ENCODE data around the gene PDE8B. TPM values are rescaled to one million over a fixed set of nuclear protein-coding genes. Genes with fewer than 3 reads are reported as not detected.

Gene PDE8B
- total and polyA plus RNA-seq, 11 donors, result 1.1 to 9.3 (median 3.4) TPM

GRCh38 chr5:77302653-77303052, 92.2 kb downstream of the PDE8B start:
- WGBS, 4 donors, result 90 to 95% (median 92%) methylated on average over 3 of the region's 3 CpGs
- Histone ChIP-seq H3K27me3 (no peaks in the 10 kb centered on the region), H3K27ac (no peak overlapping the region), H3K4me1 (peaks cover 0 to 17% (median 0%) of the 10 kb centered on the region in 12 donors), H3K9me3 (no peaks in the 10 kb centered on the region), H3K36me3 (no peaks in the 10 kb centered on the region), H3K4me3 (no peak overlapping the region)
- DNase-seq (no peak), ATAC-seq (no peak)
- intact Hi-C loops (cut with DNase I), result no loop called here
- TF ChIP-seq CTCF (IDR thresholded peaks at IDR 0.05) (no peak), POLR2A (IDR thresholded peaks at IDR 0.05) (no peak)

GRCh38 chr5:77304388-77304787, 93.9 kb downstream of the PDE8B start:
- intact Hi-C loops (cut with DNase I), result no loop called here
- WGBS, 4 donors, result 88 to 95% (median 91%) methylated on average over 1 of the region's 1 CpG
- no peak overlapping the region for H3K27ac ChIP-seq
- ATAC-seq (no peak), DNase-seq (no peak)
- no peak overlapping the region for H3K4me3 ChIP-seq
- no peaks in the 10 kb centered on the region for H3K9me3 ChIP-seq
- no peaks in the 10 kb centered on the region for H3K27me3 ChIP-seq
- TF ChIP-seq POLR2A (IDR thresholded peaks at IDR 0.05) (no peak), CTCF (IDR thresholded peaks at IDR 0.05) (no peak)
- H3K36me3 ChIP-seq, result no peaks in the 10 kb centered on the region
- peaks cover 0 to 17% (median 0%) of the 10 kb centered on the region in 12 donors for H3K4me1 ChIP-seq

- Histone ChIP-seq H3K4me1 (peaks cover 0 to 17% (median 0%) of the 10 kb centered on the region in 12 donors), H3K36me3 (no peaks in the 10 kb centered on the region), H3K27ac (peak overlapping the region in 1 of 12 donors; percentile 67), H3K27me3 (no peaks in the 10 kb centered on the region), H3K9me3 (no peaks in the 10 kb centered on the region), H3K4me3 (no peak overlapping the region)
- ATAC-seq (peak in 2 of 4 donors; percentile 24), DNase-seq (no peak)
- intact Hi-C loops (cut with DNase I), result no loop called here
- TF ChIP-seq POLR2A (IDR thresholded peaks at IDR 0.05), result no peak
- no peak for TF ChIP-seq CTCF (IDR thresholded peaks at IDR 0.05)
- 68 to 92% (median 74%) methylated on average over 2 of the region's 2 CpGs for WGBS, 4 donors
Measured at GRCh38 chr5:77305222-77305846, 94.9 kb downstream of the PDE8B start.

- no peaks in the 10 kb centered on the region for H3K9me3 ChIP-seq
- H3K27me3 ChIP-seq, result no peaks in the 10 kb centered on the region
- H3K4me3 ChIP-seq, result no peak overlapping the region
- peak overlapping the region in 1 of 12 donors; percentile 67 for H3K27ac ChIP-seq
- peaks cover 0 to 17% (median 0%) of the 10 kb centered on the region in 12 donors for H3K4me1 ChIP-seq
- 77 to 88% (median 81%) methylated on average over 3 of the region's 3 CpGs for WGBS, 4 donors
- intact Hi-C loops (cut with DNase I), result no loop called here
- ATAC-seq (peak in 2 of 4 donors; percentile 22 to 42), DNase-seq (no peak)
- no peaks in the 10 kb centered on the region for H3K36me3 ChIP-seq
- TF ChIP-seq POLR2A (IDR thresholded peaks at IDR 0.05) (no peak), CTCF (IDR thresholded peaks at IDR 0.05) (no peak)
Measured at GRCh38 chr5:77305956-77306355, 95.5 kb downstream of the PDE8B start.
